ENCODE results near the gene UROC1.
A peak's percentile ranks its signal among the peaks of the same experiment; 100 is the strongest.

The UROC1 gene

DNA sequence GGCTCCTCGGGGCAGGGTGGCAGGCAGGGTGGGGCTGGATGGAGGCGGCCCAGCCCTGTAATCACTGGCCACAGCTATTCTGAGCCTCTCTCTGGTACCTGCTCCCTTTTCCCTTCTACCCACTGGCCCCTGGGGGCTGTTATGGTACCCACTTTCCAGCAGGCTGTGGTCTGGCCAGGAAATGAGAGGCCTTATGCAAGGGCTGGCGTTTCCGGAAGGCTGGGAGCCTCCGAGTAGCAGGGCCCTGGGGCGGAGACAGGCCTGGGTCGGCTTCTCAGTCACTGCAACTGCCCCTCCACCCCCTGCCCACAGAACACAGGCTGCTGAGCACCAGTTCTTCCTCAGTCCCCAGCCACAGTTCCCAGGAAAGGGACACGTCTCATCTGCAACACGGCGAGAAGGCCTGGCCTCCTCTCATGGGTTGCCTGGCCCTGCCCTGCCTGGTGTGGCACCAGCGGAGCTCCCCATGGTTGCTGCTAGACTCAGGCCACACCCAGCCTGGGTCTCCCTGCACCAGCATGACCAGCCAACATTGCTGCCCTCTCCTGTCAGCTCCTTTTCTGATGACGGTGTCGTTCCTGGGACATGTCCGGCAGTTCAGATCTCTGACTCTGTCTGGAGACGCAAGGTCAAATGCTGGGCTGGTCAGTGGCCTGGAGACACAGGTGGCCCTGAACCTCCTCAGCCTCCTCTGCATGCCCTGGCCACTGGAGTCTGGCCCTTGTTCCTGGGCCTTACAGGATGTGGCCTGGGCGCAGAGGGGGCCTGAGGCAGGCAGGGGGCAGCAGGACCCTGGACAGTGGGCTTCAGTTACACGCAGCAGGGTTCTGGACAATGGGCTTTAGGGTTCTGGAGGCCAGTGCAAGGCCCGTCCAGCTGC is 12.8 kb upstream of the UROC1 start:
- DNase-seq (ENCODE audit: low read depth): no peak

DNA sequence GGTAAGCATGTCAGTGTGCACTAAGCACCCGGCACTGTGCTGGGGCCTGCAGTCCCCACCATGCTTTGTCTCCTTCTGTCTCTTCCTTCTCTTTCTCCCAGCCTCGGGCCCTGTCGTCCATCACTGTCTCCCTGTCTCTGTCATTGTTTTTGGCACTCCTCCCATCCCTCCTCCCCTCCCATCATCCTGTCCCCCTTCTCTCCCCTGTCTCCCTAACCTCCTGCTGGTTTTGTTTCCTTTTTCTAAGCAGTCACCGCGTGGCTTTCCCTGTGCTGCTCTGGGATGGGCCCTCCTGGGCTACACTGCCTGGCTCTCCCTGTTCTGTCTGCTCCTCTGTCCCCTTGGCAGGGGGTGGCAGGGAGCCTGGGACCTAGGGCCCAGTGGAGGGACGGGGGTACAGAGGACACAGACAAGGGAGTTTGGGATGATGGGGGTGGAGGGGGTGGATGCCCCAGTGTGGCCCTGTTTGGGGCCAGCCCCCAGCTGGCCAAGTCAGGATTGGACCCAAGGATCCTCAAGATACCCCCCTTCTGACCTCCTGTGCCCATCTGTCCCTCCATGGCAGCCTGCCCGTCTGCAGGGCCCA is 12.1 kb upstream of the UROC1 start:
- no peak for DNase-seq (ENCODE audit: low read depth)

- peak; percentile 15 for DNase-seq (ENCODE audit: low read depth)
Observed at GRCh38 chr3:126528800-126529541, 11.4 kb upstream of the UROC1 start.

- DNase-seq (ENCODE audit: low read depth): no peak
Observed at GRCh38 chr3:126528419-126528799, 10.8 kb upstream of the UROC1 start.

- no peak for DNase-seq (ENCODE audit: low read depth)
Observed at GRCh38 chr3:126527455-126528211, 10.1 kb upstream of the UROC1 start.

DNA sequence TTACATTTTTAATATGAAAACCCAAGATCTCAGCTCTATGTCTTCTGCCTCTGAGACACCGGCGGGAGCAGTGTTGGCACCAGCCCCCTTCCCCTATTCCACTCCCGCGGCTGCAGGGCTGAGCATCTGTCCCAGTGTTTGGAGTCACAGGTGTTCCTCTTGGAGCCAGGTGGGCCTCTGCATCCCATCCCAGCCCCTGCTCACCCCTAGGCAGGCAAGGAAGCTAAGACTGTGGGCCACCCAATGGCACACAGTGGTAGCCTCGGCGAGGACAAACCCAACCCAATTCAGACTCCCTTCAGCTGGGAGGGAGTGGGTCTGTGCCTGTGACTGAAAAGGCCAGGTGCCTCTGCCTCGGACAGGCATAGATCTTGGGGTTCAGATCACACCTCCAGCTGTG is 9.4 kb upstream of the UROC1 start:
- DNase-seq (ENCODE audit: low read depth): no peak

DNA sequence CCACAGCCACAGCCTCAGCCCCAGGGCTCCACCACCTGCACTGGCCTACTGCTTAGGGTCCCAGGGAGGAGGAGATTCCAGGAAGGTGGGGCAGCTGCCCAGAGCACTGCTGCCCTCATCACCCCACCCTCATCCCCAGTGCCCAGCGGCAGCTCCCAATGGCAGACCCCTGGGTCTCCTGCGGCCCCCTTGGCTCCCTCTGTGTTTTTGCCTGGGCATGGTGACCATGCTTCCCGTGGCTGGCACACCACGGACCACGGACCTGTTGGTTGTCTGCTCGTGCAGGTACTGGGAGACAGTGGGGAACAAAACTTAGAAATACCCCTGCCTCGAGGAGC is 9.1 kb upstream of the UROC1 start:
- DNase-seq (ENCODE audit: low read depth): no peak

DNA sequence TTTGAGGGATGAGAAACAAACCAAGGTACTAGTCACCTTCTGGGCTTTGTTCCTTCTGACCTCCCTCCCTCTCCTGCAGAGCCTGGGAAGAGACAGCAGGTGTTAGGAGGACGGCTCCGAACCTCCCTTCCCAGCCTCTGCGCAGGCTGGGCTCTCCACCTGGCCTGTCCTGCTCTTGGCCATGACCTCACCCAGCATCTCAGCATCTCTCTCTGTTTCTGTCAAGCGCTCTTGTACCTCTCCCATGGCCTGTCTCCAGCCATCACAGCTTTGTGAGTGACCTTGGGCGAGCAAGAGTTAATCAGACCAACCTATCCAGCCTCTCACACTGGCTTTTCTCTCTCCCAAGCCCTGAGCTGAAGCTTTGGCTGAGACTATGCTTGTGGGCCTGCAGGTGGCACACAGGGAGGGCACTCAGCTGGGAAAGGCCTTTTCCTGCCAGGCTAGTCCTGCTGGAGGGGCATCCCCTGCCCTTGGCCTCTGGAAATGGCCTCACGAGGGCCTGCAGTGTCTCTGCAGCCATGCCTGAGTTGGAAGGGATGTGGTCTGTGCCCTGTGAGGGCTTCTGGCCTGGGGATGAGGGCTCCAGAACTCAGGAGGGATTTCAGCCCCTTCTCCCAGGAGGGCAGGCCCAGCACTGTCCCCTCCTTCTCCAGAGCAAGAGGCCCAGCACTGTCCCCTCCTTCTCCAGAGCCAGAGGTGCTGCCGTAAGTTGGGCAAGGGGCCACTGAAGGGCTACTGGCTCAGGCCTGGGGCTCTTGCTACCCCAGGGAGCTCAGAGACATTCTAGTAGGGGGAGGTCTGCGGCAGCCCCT is 8.5 kb upstream of the UROC1 start:
- DNase-seq (ENCODE audit: low read depth): no peak

GRCh38 chr3:126525091-126525852 is 7.7 kb upstream of the UROC1 start:
- no peak for DNase-seq (ENCODE audit: low read depth)

DNA sequence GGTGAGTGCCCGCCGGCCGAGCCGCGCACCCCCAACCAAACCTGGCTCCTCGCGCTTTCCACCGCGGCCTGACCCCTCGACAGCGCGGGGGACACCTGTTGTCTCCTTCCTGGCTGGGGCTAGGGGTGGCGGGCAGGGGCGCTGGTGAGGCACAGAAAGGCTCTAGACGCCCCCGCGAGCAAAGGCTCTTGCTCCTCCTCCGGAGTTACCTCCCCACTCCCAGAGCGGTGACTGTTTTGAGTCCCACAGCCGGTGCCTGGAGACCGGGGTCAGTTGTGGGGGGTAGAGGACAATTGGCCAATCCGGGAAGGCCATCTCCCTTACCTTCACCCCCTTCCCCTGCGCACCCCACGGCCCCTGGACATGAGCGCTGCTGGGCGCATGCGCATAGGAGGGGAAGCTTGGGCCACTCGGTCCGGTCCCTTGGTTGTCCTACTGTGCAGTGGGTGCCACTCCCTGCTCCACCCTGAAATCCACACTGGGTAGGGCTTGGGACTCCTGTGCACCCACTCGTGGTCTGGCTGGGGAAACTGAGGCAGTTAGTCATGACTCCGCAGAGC is 6.9 kb upstream of the UROC1 start:
- no peak for DNase-seq (ENCODE audit: low read depth)

- no peak for DNase-seq (ENCODE audit: low read depth)
Observed at GRCh38 chr3:126523745-126524428, 6.3 kb upstream of the UROC1 start, which contains the start of gene CHST13. Gene CHST13 (plus strand): TSS chr3:126524155. CDS start chr3:126524333, 178 bp downstream.

GRCh38 chr3:126522363-126522788 is 4.8 kb upstream of the UROC1 start:
- DNase-seq (ENCODE audit: low read depth): peak; percentile 7

DNA sequence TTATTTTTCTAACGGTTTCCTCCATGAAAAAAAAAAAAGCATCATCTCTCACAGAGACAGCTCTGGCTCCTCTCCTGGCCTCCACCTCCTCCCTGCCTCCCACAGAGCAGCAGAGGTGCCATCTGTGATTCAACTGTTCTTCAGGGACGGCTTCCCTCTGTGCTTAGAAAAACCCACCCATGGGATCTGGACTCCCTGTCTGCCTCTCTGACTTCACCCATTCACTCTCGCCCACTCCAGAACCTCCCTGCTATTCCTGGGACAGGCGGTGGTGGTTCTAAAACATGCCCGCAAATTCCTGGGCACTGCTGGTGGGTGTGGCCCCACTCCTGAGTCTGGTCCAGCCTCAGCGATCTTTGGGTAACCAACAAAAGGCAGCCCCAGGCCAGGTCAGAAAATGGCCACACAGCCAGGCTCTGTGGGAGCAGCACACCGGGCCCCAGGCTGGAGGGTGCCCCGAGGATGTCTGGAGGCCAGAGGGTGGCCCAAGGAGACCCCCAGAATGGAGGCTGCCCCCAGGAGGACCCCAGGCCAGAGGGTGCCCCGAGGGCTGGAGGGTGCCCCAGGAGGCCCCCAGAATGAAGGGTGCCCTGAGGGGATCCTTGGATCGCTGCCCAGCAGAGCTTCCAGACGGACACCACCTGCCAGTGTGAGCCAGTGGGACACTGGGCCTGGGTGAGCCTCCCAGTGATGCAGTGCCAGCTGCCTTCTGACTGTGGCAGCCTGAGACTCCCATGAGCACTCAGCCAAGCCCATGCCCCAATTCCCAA is 3.7 kb upstream of the UROC1 start:
- no peak for DNase-seq (ENCODE audit: low read depth)

DNA sequence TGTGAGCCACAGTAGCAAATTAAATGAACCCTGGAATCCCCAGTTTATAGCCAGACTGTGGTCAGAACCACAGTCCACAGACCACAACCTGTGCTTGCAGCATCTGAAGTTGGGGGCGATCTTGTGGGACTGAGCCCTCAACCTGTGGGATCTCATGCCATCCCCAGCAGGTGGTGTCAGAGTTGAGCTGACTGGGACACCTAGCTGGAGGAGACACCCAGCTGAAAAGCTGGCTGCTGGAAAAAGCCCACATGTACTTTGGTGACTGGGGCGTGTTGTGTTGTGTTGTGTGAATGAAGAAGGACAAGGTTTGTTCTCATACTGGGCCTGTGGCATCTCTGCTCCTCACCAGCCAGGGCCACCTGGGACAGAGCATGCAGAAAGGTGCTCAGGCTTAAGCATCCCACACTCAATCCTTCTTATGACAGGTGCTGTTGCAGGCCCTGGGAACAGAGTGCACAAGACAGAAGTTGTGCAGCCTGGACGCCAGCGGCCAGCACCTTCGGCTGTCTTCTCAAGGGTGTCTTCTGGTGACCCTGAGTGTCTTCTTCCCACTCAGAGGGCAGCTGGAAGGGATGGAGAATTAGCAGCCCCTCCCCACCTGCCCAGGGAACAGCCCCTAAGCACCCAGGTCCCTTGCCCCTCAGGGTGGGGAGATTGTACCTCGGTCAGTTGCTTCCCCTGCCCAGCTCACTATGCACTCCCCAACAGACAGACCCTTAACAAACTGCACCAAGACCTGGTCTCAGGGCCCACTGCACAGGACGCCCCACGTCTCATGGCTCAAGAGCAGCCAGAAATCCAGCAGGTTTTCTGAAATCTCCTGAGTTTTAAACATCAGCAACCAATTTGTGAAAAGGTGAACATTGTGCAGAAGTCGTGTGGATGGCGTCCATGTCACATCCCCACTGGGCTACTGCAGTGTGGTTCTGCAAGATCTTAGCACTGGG is 2.2 kb upstream of the UROC1 start:
- no peak for DNase-seq (ENCODE audit: low read depth)

DNA sequence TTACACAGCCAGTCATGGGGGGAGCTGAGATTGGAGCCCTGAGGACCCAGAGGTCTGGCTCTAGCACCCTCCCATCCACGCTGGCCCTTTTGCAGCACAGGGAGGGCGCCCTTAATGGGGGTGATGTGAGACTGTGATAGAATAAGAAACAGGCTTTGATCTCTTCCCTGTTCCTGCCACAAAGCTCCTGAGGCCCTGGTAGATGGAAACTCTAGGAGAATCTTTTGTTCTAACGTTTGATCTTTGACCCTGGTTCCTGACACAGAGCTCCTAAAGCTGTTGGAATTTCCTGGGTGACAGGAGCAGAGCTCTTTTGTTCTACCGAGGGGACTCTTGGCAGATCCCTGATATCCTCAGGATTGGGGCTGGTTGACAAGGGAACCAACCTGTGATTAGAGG is 1.2 kb upstream of the UROC1 start:
- DNase-seq (ENCODE audit: low read depth): no peak

DNA sequence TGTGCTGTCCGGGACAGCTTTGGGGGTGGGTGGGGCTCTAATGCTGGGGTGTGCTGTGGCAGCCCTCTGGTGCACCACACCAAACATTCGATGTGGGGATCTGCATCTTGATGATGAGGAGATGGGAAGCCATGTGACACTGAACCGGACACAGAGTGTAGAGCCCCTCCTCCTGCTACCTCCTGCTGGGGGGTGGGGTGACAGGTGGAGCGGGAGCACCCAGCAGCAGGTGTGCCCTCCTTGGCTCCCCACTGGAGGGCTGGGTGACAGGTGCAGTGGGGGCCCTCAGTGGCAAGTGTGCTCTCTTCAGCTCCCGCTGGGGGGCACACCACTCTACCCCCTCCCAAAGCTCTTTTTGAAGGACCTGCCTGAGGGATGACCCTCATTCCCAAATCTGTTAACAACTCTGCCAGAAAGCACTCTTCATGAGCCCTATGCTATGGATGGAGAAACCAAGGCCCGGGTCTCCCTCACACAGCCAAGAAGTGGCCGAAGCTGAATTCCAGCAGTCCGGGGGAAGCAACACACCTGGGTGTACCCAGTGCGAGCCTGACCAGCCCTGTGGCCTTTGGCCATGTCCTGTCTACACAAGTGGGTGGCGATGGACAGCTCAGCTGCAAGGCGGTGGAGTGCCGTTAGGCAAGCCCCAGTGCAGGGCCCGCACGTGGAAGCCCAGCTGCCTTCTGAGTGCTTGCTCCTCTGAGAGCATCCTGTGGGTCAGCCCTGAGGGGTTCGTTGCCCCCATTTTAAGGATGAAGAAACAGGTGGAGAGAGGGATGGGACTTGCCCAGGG is 609 bp upstream of the UROC1 start:
- no peak for DNase-seq (ENCODE audit: low read depth)

DNA sequence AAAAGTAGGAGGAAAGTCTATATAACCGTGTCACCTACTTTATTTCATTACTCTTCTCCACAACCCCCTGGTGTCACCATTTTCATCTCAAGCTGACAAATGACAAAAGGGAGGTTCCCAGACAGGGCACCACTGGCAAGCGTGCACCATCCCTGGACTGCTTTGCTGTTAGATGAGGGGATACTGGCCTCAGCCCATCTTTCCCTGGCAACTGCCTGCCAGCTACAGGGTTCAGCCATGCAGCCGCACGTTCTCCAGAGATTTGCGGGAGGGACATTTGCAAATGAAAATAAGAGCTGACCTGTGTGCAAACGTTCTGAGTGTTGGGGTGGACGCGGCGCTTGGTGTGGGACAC is 660 bp downstream of the UROC1 start:
- DNase-seq (ENCODE audit: low read depth): no peak
